HG02678 (cell line): ENCODE results near the gene CAPN15.
"Not testable (repeated sequence)": the region's sequence is repeated elsewhere in the genome, so short reads cannot be mapped to it uniquely, and the experiment has no call there.

Experiments
- ATAC-seq: cut with Tn5 transposase; IDR thresholded peaks from one replicate; pipeline ENCODE4 v1.9.1; 2021; ENCODE audit warnings: mild to moderate bottlenecking, moderate library complexity; ENCODE audit not compliant: unreplicated experiment

The CAPN15 gene

GRCh38 chr16:588889-589657, 61.6 kb downstream of the CAPN15 start:
- ATAC-seq: peak; percentile 74

GRCh38 chr16:589658-590187, 62.2 kb downstream of the CAPN15 start, which contains the start of gene RAB40C:
RAB40C (plus strand) TSS chr16:590066; CDS start chr16:590292, 226 bp downstream.
- peak; percentile 77 for ATAC-seq

- ATAC-seq: no peak
These were observed 62.8 kb downstream of the CAPN15 start for GRCh38 chr16:590188-590814.

- no peak for ATAC-seq
These were observed 63.3 kb downstream of the CAPN15 start for GRCh38 chr16:590815-591200.

- ATAC-seq: no peak
These were observed 63.7 kb downstream of the CAPN15 start for GRCh38 chr16:591231-591630.

GRCh38 chr16:591892-592517, 64.5 kb downstream of the CAPN15 start:
- ATAC-seq: no peak

GRCh38 chr16:592518-593306, 65.2 kb downstream of the CAPN15 start:
- ATAC-seq: no peak

GRCh38 chr16:593406-593805, 65.9 kb downstream of the CAPN15 start:
- no peak for ATAC-seq

- no peak for ATAC-seq
These were observed 66.3 kb downstream of the CAPN15 start for GRCh38 chr16:593807-594206.

- no peak for ATAC-seq
These were observed 67.6 kb downstream of the CAPN15 start for GRCh38 chr16:595094-595528.

- no peak for ATAC-seq
These were observed 68.6 kb downstream of the CAPN15 start for GRCh38 chr16:595942-596735.

- no peak for ATAC-seq
These were observed 69.2 kb downstream of the CAPN15 start for GRCh38 chr16:596736-597060.

GRCh38 chr16:597655-598054, 70.1 kb downstream of the CAPN15 start:
- not testable (repeated sequence) for ATAC-seq

GRCh38 chr16:598823-599739, 71.6 kb downstream of the CAPN15 start:
- ATAC-seq: no peak

GRCh38 chr16:600781-601180, 73.3 kb downstream of the CAPN15 start:
- ATAC-seq: no peak

GRCh38 chr16:603933-604332, 76.4 kb downstream of the CAPN15 start:
- no peak for ATAC-seq
